GM19240 (cell line): ENCODE results near the gene CYP11A1.
"Not testable (repeated sequence)": the region's sequence is repeated elsewhere in the genome, so short reads cannot be mapped to it uniquely, and the experiment has no call there.

Experiments
- DNase-seq: peaks from one replicate; pipeline ENCODE4 v3.0.0; 2011; ENCODE audit warnings: low spot score; ENCODE audit not compliant: insufficient read length

CYP11A1 gene

GRCh38 chr15:74376226-74376625 lies 8.8 kb upstream of the CYP11A1 start:
- DNase-seq = no peak

GRCh38 chr15:74375303-74375693 lies 7.9 kb upstream of the CYP11A1 start:
- peak; percentile 63 for DNase-seq

DNA sequence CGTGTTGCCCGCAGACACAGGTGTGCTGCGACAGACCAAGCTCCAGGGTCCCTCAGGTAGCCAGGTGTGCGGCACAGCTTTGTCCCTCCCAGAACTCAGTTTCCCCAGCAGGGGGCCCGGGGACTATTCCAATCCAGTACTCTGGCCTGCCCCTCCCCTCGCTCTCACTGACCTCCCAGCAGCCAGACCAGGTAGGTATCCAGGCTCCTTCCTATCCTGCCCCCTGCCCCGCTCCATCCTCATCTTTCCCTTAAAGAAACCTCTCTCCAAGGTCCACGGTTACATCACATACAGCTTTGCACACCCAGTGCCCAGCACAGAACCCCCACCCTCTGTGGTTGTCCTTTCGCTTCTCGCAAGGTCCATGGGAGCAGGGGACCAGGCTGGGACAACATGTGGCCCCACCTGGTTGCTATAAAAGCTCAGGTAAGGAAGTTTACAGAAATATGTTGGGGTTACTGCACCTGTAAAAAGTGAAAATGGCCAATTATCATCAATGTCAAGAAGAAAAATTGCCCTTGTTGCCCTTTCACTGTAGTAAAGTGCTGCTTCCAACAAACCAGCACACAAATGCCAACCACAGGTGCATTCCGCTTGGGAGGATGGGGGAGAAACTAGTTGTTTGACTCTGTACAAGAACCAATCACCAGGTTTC lies 7.3 kb upstream of the CYP11A1 start:
- no peak for DNase-seq

DNA sequence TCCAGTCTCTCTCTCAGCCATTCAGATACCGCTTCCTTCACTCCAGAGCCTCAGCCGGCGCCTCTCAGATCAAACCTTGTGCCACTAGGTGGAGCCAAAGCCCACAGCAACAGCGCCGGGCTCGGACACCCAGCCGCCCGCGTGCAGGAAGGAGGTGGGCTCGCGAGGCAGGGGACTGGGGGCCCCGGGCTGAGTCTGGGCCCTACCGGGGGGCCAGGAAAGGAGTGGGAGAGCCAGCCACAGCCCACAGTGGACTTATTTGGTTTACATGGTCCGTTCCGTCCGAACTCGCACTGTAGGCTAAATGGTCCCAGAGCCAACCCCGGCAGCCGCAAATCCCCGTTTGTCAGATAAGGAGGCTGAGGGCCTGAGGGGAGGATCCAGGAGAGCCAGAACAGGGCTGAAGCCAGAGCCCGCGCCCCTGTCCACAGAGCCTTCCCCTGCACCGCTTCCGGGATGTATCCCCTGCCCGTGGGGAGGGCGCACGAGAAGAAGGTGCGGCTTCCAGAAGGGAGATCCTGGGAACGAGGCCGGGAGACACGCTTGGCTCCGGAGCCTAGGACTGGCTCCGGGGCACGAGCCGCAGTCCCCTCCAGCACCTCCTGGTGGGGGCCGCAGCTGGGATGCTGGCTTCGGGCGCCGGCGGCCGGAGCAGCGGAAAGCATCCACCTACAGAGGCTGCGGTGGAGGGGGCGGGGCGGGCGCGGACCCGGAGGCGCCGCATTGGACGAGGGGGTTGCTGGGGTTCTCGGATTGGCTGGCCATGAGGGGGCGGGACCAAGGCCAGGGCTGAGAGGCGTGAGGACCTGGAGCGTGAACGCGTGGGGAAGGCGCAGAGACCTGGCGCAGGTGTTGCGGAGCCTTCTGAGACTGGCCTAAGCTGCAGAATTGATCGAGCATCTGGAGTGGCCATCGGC lies 6.5 kb upstream of the CYP11A1 start:
- peak; percentile 96 for DNase-seq

- no peak for DNase-seq
Observed at GRCh38 chr15:74373056-74373650, 5.7 kb upstream of the CYP11A1 start.

DNA sequence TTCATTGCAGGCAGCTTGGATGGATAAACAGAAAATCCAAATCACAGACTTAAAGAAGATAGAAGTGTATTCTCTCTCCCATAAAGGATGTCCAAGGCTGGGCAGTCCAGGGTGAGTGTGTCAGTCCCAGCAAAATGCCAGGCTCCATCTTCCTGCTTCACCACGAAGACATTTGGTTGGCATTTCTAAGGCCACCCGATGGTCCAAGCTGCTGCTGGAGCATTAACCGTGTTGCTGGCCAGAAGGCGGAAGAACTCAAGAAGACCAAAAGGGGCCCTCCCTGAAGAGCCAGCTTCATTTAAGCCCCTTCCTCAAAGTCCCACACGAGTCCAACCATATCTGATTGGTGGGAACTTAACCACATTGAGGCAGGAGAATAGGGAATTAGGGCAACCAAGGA lies 3.0 kb upstream of the CYP11A1 start:
- no peak for DNase-seq

DNA sequence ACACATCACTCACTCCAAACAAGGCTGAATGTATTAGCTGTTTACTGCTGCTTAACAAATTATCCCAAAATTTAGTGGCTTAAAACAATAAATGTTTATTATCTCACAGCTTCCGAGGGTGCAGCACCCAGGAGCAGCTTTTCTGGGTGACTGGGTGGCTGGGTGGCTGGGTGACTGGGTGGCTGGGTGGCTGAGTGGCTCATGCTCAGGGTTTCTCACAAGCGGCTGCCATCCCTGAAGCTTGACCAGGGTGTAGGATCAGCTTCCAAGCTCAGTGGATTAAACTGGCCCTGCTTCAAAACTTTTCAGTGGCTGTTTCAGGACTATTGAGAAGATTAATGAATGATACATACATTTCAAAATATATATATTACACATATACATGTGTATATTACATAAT lies 2.3 kb upstream of the CYP11A1 start:
- no peak for DNase-seq

DNA sequence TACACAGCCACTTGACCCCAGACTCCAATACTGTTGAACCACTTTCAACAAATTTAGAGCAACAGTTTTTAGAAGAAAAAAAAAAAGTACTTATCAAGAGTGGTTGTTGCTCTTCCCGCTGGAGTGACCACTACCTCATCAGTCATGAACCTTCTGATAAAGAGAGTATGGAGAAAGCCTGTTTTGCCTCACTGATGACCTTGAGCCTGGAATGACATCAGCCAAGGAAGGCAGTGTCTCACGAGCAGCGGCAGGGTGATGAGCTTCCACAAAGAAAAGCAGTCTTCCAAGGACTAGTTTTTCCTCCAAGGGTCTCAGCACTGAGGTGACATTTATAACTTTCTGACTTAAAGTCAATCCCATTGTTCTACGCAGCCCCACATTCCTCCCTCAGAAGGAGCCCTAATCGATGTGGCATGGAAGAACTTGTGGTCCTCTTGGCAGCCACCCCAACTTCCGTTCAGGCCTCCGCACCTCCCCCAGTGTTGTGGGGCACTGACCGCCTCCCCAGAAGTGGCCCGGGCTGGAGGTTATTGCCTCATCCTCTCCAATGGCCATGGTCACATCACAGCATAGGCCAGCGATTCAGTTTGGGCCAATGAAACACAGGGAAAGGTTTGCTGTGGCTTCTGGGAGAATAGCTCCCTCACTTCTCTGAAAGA lies 1.8 kb upstream of the CYP11A1 start:
- no peak for DNase-seq

- no peak for DNase-seq
Observed at GRCh38 chr15:74368121-74368520, 675 bp upstream of the CYP11A1 start.

GRCh38 chr15:74365598-74366445 lies 1.6 kb downstream of the CYP11A1 start:
- DNase-seq = no peak

- DNase-seq = no peak
Observed at GRCh38 chr15:74364936-74365597, 2.4 kb downstream of the CYP11A1 start.

DNA sequence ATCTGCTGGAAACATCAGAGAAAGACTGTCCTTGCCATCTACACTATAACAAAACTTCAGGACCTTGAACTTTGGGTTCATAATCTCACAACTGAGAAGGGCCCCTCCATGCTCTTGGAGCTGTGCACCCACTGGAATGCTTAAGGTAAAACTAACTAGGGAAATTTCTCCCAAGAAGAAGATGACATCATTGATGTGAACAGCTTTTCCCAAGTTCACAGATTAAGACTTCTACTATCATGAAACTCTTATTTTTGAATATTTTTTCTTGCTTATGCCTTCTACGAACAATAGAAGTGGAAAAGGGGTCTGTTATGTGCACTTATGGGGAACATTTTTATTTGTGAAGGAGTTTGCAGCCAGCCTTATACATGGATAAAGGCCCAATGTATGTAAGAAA lies 5.0 kb downstream of the CYP11A1 start:
- no peak for DNase-seq

DNA sequence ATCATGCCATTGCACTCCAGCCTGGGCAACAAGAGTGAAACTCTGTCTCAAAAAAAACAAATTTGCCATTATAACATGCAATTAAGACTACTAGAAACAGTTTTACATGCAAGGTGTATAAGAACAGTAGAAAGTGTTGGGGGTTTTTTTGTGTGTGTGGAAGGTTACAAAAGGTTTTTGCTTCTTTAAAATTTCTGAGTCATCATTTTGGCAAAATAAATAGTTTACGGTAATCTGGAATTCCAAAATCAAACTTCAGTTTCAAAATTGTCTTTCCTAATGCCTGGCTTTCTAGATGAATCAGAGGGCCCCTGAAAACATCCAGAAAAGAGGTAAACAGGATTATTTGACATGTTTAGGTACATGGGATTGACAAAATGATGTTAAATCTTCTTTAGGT lies 6.6 kb downstream of the CYP11A1 start:
- not testable (repeated sequence) for DNase-seq

GRCh38 chr15:74359376-74359775 lies 8.1 kb downstream of the CYP11A1 start:
- DNase-seq = not testable (repeated sequence)

- DNase-seq = not testable (repeated sequence)
Observed at GRCh38 chr15:74357514-74357913, 9.9 kb downstream of the CYP11A1 start.

DNA sequence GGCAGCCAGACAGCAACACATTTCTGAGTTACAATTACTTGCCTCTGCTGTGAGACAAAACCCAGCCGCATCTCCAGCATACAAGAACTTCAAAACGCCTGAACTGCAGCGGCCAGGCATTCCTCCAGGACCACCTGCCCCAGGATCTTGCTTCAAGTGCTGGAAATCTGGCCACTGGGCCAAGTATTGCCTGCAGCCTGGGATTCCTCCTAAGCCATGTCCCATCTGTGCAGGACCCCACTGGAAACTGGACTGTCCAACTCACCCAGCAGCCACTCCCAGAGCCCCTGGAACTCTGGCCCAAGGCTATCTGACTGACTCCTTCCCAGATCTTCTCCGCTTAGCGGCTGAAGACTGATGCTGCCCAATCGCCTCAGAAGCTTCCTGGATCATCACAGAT lies 11.4 kb downstream of the CYP11A1 start:
- not testable (repeated sequence) for DNase-seq

DNA sequence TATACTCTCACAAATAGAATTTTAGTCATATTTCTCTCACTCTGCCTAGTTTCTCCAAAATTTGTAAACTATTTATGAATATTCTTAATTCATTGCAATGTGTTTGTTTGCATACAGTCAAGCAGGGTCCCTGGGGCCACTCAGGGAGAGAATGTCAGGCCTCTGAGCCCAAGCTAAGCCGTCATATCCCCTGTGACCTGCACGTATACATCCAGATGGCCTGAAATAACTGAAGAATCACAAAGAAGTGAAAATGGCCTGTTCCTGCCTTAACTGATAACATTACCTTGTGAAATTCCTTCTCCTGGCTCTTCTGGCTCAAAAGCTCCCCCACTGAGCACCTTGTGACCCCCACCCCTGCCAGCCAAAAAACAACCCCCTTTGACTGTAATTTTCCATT lies 13.5 kb downstream of the CYP11A1 start:
- DNase-seq = not testable (repeated sequence)

DNA sequence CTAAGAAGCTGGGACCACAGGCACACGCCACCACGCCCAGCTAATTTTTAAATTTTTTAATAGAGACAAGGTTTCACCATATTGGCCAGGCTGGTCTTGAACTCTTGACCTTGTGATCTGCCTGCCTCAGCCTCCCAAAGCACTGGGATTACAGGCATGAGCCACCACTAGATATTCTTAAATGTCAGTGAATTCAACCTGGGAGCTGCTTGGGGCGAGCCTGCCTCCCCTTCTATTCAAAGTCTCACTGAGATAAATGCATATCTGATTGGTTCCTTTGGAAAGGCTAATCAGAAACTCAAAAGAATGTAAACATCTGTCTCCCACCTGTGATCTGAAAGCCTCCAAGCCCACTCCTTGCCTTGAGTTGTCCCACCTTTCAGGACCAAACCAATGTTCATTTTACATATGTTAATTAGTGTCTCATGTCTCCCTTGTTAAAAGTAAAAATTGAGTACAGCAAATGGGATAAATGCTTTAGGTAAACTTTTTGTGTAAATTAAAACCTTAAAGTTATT lies 15.0 kb downstream of the CYP11A1 start:
- DNase-seq = no peak

GRCh38 chr15:74351670-74352069 lies 15.8 kb downstream of the CYP11A1 start:
- DNase-seq = no peak
